Spleen (tissue), 7 donors: Measurements from ENCODE around the gene KREMEN1.

Experiments
- CTCF ChIP-seq, 11 experiments: fragments of 200-600 bp in 7 of 11; fragments of 450-650 bp in 4 of 11; sonication (generic) in 4 of 11; IDR thresholded peaks in 8 of 11; conservative IDR thresholded peaks in 3 of 11; 1 replicate in 7 of 11; 2 replicates in 4 of 11; pipeline versions ENCODE4 v1.4.0 to v1.8.0; 2016 to 2021; ENCODE audit warnings: antibody characterized with exemption in 11 of 11, inconsistent platforms in 4 of 11, mild to moderate bottlenecking in 1 of 11
- POLR2A ChIP-seq, 3 donors: fragments of 450-650 bp; IDR thresholded peaks; one replicate each; pipeline ENCODE4 v1.5.1; 2017; ENCODE audit warnings: antibody characterized with exemption in 3 of 3, mild to moderate bottlenecking in 1 of 3
- POLR2AphosphoS5 ChIP-seq, 3 donors: sonication (generic); formaldehyde crosslinking; IDR thresholded peaks; one replicate each; pipeline ENCODE4 v1.5.1; 2017; ENCODE audit warnings: antibody characterized with exemption in 3 of 3
- donor health status: DM: no; HTN: no; CAD: no; lungs with moderate emphysema.
- donor health status: DM: no; HTN: no; CAD: no.
- donor health status: DM: no; HTN: no; CAD: no.

- TF ChIP-seq POLR2AphosphoS5 (IDR thresholded peaks at IDR 0.05) (no peak), CTCF (IDR thresholded peaks at IDR 0.05 in 8 of 11, conservative IDR thresholded peaks at IDR 0.05 in 3 of 11) (no peak), POLR2A (IDR thresholded peaks at IDR 0.05) (no peak)
These were observed 124.3 kb downstream of the KREMEN1 start for GRCh38 chr22:29197096-29197495.
